NT2/D1 (cell line): ENCODE data around the gene KCNN3.

ENCODE experiments used
- SUZ12 ChIP-seq: IDR thresholded peaks from 2 replicates; pipeline ENCODE4 v1.6.1; 2011; ENCODE audit not compliant: insufficient read length, insufficient read depth; ENCODE audit errors: extremely low read depth
- YY1 ChIP-seq: IDR thresholded peaks from 2 replicates; pipeline ENCODE4 v1.6.1; 2011; ENCODE audit not compliant: insufficient read length, insufficient read depth
- ZNF274 ChIP-seq: IDR thresholded peaks from 2 replicates; pipeline ENCODE4 v1.6.1; 2011; ENCODE audit warnings: mild to moderate bottlenecking, low read depth, low read length

GRCh38 chr1:154840269-154841176 lies 29.6 kb downstream of the KCNN3 start:
- no peak for TF ChIP-seq YY1
- TF ChIP-seq ZNF274, result no peak
- TF ChIP-seq SUZ12, result no peak
